HG02588 (cell line): Measurements from ENCODE around the gene SPSB1.

Experiments used
- ATAC-seq: cut with Tn5 transposase; IDR thresholded peaks from one replicate; pipeline ENCODE4 v1.9.1; 2021; ENCODE audit warnings: mild to moderate bottlenecking, moderate library complexity; ENCODE audit not compliant: unreplicated experiment

The SPSB1 gene

GRCh38 chr1:9413877-9414213 lies 121.2 kb downstream of the SPSB1 start:
- no peak for ATAC-seq

- no peak for ATAC-seq
Measured at GRCh38 chr1:9416506-9416905, 123.8 kb downstream of the SPSB1 start.

- ATAC-seq, result no peak
Measured at GRCh38 chr1:9416918-9417500, 124.3 kb downstream of the SPSB1 start.

- no peak for ATAC-seq
Measured at GRCh38 chr1:9417695-9418094, 125.0 kb downstream of the SPSB1 start.

GRCh38 chr1:9418851-9419250 lies 126.2 kb downstream of the SPSB1 start:
- no peak for ATAC-seq
